Motor neuron (in vitro differentiated cells): ENCODE results near the gene RAB19. TPM values are rescaled to one million over a fixed set of nuclear protein-coding genes. Genes with fewer than 3 reads are reported as not detected.

Experiments
- ATAC-seq, 8 experiments: fragments of 200-7000 bp; cut with Tn5 transposase; replicated peaks in 6 of 8; 2 replicates each; pipeline ENCODE4 v1.8.0; 2021; ENCODE audit warnings: mild to moderate bottlenecking in 8 of 8, moderate library complexity in 8 of 8
- H3K27ac ChIP-seq, 2 donors: fragments of 250-450 bp; sonication (Bioruptor Pico); 2 replicates each; pipeline ENCODE4 v1.9.0; 2021; ENCODE audit warnings: antibody characterized with exemption in 2 of 2, mild to moderate bottlenecking in 2 of 2, moderate library complexity in 1 of 2
- H3K4me1 ChIP-seq, 2 donors: fragments of 250-450 bp; sonication (Bioruptor Pico); replicated peaks in 1 of 2; 2 replicates each; pipeline ENCODE4 v1.6.1; 2021; ENCODE audit warnings: antibody characterized with exemption in 2 of 2, mild to moderate bottlenecking in 2 of 2, moderate library complexity in 1 of 2
- H3K4me3 ChIP-seq, 5 donors: fragments of 250-450 bp; sonication (Bioruptor Pico); 2 replicates each; pipeline ENCODE4 v1.9.0; 2021; ENCODE audit warnings: antibody characterized with exemption in 5 of 5, mild to moderate bottlenecking in 5 of 5, moderate library complexity in 4 of 5
- WGBS, 10 experiments: fragments of 450-650 bp; shearing (Covaris generic); methylation state at CpG; one replicate each; pipeline ENCODE4 v1.0.0; 2022; 5-methylcytosine and 5-hydroxymethylcytosine counted together
- in situ Hi-C, 9 experiments: fragments of 400-800 bp; cut with MboI; loops; one replicate each; pipeline ENCODE4 v1.15.0; 2021; ENCODE audit warnings: low sequenced_read_pairs in 9 of 9, low pct_unique_long_range_greater_than_20kb in 2 of 9; ENCODE audit not compliant: unreplicated experiment in 9 of 9
- total RNA-seq, 8 experiments: library from RNA; unstranded; fragments of 300-600 nt; gene quantifications; 2 replicates each; pipeline versions ENCODE4 v1.2.3 to v1.2.4, GENCODE V29; 2022

RAB19 gene
- not detected for total RNA-seq

- H3K4me3 ChIP-seq: no peak within 1 kb of the TSS
- no peak within 1 kb of the TSS for H3K27ac ChIP-seq
- no peaks in the 10 kb centered on the region for H3K4me1 ChIP-seq
- in situ Hi-C loops: no loop called here
- ATAC-seq: peak in 1 of 8 experiments; percentile 13
- WGBS, 10 experiments: 18 to 90% (median 45%) methylated on average over 2 to 14 of the region's 22 CpGs; no CpG with 5 or more reads in 3 of the 10 experiments
Measured at GRCh38 chr7:140403878-140404564, at the start of gene RAB19. Gene RAB19 (plus strand): TSS chr7:140404058. CDS start chr7:140407647, 3,589 bp downstream.

DNA sequence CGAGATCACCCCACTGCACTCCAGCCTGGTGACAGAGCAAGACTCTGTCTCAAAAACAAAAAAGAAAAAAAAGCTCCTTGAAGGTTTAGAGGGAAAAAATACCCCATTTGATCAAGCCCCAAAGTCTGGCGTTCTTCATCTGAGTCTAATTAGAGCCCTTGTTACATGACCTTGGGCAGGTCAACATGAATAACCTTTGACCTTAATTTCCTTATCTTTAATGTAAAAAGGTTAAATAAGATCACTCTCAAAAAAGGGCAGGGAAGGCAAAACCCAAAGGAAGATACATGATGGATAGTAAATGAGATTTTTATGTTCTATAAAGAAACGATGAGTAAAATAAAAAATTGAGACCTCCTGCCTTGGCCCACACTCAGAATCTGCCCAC lies 45.8 kb upstream of the RAB19 start:
- in situ Hi-C loops: no loop called here
- no peaks in the 10 kb centered on the region for H3K4me1 ChIP-seq
- ATAC-seq: no peak
- WGBS, 10 experiments: 55 to 100% (median 96%) methylated on average over 1 to 3 of the region's 3 CpGs
- no peak overlapping the region for H3K4me3 ChIP-seq
- H3K27ac ChIP-seq: no peak overlapping the region

DNA sequence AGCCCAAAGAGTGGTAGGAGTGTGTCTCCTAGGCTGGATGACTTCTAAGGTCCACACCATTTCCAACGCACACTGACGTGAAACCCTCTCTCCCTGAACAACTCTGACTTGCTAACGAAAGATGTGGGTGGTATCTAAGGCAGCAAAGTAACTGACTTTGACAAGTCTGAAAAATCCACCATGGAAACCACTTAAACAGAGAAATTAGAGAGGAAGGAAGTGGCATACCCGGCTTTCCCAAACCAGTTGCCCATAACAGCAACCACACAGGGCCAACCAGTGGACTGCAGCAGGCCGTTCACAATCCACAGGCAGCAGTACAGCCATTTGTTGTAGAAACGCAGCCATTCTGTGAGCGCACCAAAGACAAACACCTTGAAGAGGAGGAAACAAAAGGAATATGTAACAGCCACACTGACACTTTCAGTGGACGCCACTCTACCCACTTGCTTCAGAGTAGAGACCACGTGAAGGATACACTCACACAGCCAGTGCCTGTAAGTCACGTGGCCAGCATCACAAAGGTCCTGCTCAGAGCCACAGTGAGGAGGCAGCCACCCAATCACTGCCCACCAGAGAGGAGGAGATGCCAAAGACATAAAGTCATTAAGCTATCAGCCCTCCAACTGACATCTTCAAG lies 45.3 kb upstream of the RAB19 start:
- Histone ChIP-seq H3K4me1 (no peaks in the 10 kb centered on the region), H3K27ac (no peak overlapping the region), H3K4me3 (no peak overlapping the region)
- peak in 1 of 8 experiments; percentile 94 for ATAC-seq
- WGBS, 10 experiments: 98 to 100% (median 100%) methylated on average over 1 to 5 of the region's 10 CpGs; no CpG with 5 or more reads in 3 of the 10 experiments
- in situ Hi-C loops: no loop called here

DNA sequence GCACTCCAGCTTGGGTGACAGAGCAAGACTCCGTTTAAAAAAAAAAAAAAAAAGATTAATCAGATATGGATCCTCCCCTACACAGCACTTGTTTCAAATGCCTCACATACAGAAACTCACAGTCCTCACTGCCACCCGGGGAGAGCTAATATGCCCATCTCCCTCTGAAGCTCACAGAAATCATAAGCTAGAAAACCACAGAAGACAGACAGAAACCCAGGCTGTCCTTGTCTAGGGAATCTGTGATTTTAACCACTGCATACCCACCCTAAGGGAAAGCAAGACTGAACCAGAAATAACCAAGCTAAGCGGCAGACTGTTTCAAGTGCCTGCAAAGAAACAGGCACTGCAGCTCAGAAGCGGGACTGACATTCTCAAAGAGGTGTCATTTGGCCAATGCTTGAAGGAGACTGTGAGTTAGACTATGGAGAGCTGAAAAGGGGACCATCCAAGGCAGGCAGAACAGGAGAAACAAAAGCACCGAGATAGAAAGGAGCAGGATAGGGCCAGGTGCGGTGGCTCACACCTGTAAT lies 43.1 kb upstream of the RAB19 start:
- WGBS, 10 experiments: 33 to 100% (median 93%) methylated on average over 1 to 3 of the region's 6 CpGs; no CpG with 5 or more reads in 3 of the 10 experiments
- Histone ChIP-seq H3K4me1 (no peaks in the 10 kb centered on the region), H3K27ac (no peak overlapping the region), H3K4me3 (no peak overlapping the region)
- no peak for ATAC-seq
- in situ Hi-C loops: no loop called here

GRCh38 chr7:140364819-140365218 lies 39.0 kb upstream of the RAB19 start:
- 55 to 100% (median 100%) methylated on average over 1 to 3 of the region's 3 CpGs; no CpG with 5 or more reads in 1 of the 10 experiments for WGBS, 10 experiments
- H3K4me1 ChIP-seq: no peaks in the 10 kb centered on the region
- H3K4me3 ChIP-seq: no peak overlapping the region
- H3K27ac ChIP-seq: no peak overlapping the region
- no peak for ATAC-seq
- in situ Hi-C loops: no loop called here

GRCh38 chr7:140367528-140367927 lies 36.3 kb upstream of the RAB19 start:
- no peaks in the 10 kb centered on the region for H3K4me1 ChIP-seq
- H3K27ac ChIP-seq: no peak overlapping the region
- 80 to 100% (median 92%) methylated on average over 1 to 8 of the region's 9 CpGs; no CpG with 5 or more reads in 1 of the 10 experiments for WGBS, 10 experiments
- in situ Hi-C loops: no loop called here
- no peak overlapping the region for H3K4me3 ChIP-seq
- ATAC-seq: no peak

GRCh38 chr7:140369294-140369693 lies 34.6 kb upstream of the RAB19 start:
- no peak for ATAC-seq
- Histone ChIP-seq H3K27ac (no peak overlapping the region), H3K4me3 (no peak overlapping the region), H3K4me1 (no peaks in the 10 kb centered on the region)
- 82 to 100% (median 96%) methylated on average over 1 to 4 of the region's 4 CpGs for WGBS, 10 experiments
- in situ Hi-C loops: no loop called here

DNA sequence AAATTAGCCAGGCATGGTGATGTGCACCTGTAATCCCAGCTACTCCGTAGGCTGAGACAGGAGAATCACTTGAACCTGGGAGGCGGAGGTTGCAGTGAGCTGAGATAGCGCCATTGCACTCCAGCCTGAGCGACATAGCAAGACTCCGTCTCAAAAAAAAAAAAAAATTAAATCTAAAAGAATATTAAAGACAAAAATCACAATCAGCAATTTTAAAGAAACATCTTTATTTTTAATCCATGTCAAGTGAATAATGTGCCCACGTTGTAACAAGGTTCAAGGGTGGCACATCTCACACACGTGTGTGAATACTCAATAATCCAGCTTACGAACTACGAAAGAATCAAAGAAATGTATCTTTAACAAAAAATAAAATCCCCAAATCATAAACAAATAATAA lies 28.5 kb upstream of the RAB19 start:
- 50 to 100% (median 97%) methylated on average over 1 to 9 of the region's 9 CpGs for WGBS, 10 experiments
- no peaks in the 10 kb centered on the region for H3K4me1 ChIP-seq
- no peak for ATAC-seq

GRCh38 chr7:140375892-140376730 lies 27.7 kb upstream of the RAB19 start:
- in situ Hi-C loops: no loop called here
- Histone ChIP-seq H3K27ac (no peak overlapping the region), H3K4me1 (no peaks in the 10 kb centered on the region), H3K4me3 (no peak overlapping the region)
- WGBS, 10 experiments: 60 to 96% (median 89%) methylated on average over 2 to 8 of the region's 8 CpGs
- no peak for ATAC-seq

More for the DNA sequence above, 28.5 kb upstream of the RAB19 start:
- no peak overlapping the region for H3K4me3 ChIP-seq
- no peak overlapping the region for H3K27ac ChIP-seq
- in situ Hi-C loops: no loop called here

- H3K4me1 ChIP-seq: no peaks in the 10 kb centered on the region
- no peak overlapping the region for H3K4me3 ChIP-seq
- ATAC-seq: no peak
- WGBS, 10 experiments: 83 to 98% (median 91%) methylated on average over 1 to 6 of the region's 6 CpGs
- no peak overlapping the region for H3K27ac ChIP-seq
- in situ Hi-C loops: no loop called here
Measured at GRCh38 chr7:140383954-140384713, 19.7 kb upstream of the RAB19 start.

- Histone ChIP-seq H3K4me1 (no peaks in the 10 kb centered on the region), H3K27ac (no peak overlapping the region), H3K4me3 (no peak overlapping the region)
- peak in 2 of 8 experiments; percentile 53 to 55 for ATAC-seq
- WGBS, 10 experiments: 17 to 100% (median 76%) methylated on average over 1 of the region's 1 CpG; no CpG with 5 or more reads in 2 of the 10 experiments
- in situ Hi-C loops: no loop called here
Measured at GRCh38 chr7:140384894-140385545, 18.8 kb upstream of the RAB19 start.

- Histone ChIP-seq H3K27ac (no peak overlapping the region), H3K4me3 (no peak overlapping the region), H3K4me1 (no peaks in the 10 kb centered on the region)
- no peak for ATAC-seq
- WGBS, 10 experiments: 80 to 94% (median 81%) methylated on average over 2 to 7 of the region's 10 CpGs; no CpG with 5 or more reads in 3 of the 10 experiments
- in situ Hi-C loops: no loop called here
Measured at GRCh38 chr7:140389445-140389844, 14.4 kb upstream of the RAB19 start.
